Activated naive CD8-positive, alpha-beta T cell treated with anti-CD3 and anti-CD28 coated beads, Interleukin-2, amount 50 U/mL, for 16 hours (primary cell): Measurements from ENCODE around the gene MGLL.

Experiments
- DNase-seq: peaks from one replicate; pipeline ENCODE4 v3.0.0-alpha.2; 2020; ENCODE audit warnings: low read depth, low spot score

Gene MGLL

DNA sequence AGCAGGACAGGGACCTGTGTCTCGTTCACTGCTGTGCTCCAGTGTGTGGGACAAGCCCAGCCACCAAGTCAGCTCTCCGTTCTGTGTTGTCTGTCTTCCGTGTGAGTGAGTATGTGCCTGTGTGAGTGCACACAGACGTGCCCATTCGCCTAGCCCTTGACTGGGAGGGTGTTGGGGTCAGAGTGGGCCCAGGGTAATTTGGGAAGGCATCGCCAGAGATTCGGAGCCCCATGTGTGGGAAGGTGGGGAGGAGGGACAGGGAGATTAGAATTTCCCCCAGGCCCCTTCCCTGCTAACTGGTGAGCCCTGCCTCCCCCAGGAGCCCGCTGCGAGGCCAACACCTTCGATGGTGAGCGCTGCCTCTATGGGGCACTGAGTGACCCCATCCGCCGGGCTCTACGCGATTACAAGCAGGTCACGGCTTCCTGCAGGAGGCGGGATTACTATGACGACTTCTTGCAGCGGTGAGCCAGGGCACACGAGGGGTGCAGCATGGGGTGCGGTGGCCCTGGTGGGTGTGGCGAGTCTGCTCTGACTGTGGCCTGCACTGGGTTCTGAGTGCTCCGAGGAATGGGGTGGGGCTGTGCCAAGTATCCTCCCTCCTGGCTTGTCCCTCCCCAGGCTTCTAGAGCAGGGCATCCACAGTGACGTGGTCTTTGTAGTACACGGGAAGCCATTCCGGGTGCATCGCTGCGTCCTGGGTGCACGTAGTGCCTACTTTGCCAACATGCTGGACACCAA lies 146.5 kb downstream of the MGLL start:
- no peak for DNase-seq

DNA sequence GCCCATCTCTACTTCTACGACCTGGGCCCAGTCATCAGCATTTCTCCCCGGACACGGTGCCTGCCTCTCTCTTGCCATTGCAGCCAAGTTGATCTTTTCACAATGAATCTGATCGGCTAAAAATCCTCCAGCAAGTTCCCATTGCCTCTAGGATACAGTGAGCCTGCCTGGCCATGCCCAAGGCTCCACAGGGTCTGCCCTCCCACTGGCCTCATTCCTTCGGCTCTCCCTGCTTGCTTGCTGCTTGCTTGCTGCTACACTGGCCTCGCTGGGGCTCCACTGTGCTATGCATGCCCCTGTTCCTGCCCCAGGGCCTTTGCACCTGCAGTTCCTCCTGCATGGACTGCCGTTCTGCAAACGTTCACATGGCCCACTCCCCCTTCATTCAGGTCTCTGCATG lies 147.5 kb downstream of the MGLL start:
- DNase-seq: no peak

DNA sequence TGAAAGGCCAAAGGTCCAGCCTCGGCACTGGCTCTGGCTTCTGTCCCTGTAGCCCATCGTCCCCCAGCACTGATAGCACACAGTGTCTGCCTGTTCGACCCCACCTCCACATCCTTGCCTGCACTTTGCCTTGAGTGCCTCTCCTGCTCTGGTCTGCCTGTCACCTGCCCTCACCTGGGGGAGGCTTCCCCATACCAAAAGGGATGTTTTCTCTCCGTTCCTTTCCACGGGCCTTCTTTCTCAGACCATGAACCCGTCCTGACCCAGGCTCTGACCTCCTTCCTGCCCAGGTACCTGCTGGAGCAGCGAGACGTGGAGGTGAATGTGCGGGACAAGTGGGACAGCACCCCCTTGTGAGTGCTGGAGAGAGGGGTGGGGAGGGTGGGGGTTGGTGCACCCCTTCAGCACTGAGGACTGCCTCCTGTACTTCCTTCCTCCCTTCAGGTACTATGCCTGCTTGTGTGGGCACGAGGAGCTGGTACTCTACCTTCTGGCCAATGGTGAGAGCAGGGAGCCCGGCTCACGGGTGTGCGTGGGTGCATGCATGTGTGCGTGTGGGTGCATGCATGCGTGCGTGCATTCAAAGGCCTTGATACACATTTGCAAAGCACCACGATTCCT lies 148.1 kb downstream of the MGLL start:
- DNase-seq: no peak

DNA sequence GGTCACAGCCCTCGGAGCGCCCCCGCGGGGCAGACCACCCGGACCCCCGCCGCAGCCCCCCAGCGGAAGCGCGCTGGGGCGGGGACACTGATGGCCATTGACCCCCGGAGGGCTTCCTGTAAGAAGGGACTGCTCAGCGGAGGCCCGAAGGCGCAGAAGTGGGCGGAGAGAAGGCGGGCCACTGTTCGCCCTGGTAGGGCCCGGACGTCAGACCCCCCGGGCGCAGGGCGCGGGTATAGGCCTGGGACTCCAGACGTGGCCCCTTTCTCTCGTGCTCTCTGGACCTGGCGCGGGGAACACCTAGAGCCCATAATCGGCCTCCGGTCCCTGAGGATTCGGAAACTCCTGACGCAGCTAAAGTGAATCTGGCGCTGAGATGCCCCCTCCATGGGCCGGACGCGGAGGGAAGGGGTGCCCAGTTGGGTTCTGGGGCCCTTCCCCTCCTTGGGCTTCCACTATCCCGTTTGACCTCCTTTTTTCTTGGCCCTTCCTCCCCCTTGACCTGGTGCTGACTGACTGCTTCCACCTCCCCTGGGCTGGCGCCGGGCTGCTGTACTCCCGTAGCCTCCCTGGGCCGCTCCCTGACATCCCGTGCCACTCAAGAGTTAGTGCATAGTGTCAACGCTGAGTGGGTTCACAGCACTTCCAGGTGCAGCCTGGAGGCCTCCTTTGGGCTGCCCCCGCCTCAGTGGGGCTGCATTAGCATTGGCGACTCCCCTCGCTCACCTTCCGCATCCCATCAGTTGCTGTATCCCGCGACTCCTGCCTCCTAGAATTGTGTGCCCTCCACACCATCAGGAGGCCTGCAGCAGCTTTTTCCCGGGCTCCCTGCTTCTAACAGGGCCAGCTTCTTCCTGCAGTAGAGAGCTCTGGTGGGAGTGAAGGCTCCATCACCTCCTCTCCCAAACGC lies 148.9 kb downstream of the MGLL start:
- DNase-seq: no peak

DNA sequence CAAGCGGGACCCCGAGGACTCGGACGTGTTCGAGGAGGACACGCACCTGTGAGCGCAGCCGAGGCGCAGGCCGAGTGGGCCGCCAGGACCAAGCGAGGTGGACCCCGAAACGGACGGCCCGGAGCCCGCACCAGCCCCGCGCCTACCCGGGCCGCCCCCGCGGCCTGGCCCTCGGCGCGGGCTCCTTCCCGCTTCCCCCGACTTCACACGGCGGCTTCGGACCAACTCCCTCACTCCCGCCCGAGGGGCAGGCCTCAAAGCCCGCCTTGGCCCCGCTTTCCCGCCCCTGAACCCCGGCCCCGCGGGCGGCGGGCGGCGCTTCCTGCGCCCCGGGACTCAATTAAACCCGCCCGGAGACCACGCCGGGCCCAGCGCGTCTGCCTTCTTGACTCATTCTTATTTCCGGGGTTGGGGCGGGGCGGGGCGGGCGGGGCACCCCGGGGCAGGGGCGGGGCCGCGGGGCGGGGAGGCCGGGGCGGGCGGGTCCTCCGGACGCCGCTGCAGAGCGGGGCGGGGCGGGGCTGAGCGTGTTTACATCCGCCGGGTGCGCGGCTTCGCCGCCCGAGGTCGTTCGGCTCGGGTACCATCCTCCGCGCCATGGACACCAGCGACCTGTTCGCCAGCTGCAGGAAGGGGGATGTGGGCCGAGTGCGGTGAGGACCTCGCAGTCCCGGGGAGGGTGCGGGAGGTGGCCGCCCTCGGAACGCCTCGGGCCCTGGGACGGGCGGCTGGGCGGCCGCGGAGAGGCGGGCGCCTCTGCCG lies 149.7 kb downstream of the MGLL start, which contains the start of gene ABTB1:
Gene ABTB1, plus strand, starts transcription at position 524 of the 762 bp plus-strand sequence. Its CDS starts 74 bp downstream, at position 598.
- peak; percentile 76 for DNase-seq

DNA sequence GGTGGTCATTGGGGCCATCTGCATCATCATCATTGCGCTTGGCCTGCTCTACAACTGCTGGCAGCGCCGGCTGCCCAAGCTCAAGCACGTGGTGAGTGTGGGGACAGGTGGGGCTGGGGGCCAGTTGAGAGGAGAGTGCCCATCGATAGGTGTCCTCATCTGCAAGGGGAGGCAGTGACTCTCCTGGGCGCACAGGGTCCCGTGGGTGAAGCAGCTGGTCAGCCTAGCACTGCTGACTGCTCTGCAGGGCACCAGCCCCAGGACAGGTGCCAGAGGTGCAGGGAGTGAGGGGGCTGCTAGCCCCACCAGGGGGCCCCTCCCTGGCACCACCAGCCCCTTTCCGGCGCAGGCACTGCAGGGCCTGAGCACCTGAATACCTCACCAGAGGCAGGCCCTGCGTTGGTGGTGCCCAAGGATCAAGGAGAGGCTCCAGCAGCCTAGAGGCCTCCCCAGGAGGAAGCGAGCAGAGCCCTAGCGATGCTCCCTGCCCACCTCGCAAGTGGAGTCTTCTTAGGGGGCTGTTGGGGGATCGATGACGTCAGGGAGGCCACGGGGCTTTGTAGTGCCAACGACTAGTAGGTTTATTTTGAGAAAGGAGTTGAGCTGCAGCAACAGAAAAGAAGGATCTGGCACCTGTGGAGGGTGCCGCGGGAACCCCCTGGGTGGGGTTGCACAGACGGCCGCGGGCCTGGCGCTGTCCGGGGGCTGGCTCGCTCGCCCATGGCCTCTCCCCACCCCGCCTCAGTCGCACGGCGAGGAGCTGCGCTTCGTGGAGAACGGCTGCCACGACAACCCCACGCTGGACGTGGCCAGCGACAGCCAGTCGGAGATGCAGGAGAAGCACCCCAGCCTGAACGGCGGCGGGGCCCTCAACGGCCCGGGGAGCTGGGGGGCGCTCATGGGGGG lies 150.5 kb downstream of the MGLL start:
- DNase-seq: no peak

DNA sequence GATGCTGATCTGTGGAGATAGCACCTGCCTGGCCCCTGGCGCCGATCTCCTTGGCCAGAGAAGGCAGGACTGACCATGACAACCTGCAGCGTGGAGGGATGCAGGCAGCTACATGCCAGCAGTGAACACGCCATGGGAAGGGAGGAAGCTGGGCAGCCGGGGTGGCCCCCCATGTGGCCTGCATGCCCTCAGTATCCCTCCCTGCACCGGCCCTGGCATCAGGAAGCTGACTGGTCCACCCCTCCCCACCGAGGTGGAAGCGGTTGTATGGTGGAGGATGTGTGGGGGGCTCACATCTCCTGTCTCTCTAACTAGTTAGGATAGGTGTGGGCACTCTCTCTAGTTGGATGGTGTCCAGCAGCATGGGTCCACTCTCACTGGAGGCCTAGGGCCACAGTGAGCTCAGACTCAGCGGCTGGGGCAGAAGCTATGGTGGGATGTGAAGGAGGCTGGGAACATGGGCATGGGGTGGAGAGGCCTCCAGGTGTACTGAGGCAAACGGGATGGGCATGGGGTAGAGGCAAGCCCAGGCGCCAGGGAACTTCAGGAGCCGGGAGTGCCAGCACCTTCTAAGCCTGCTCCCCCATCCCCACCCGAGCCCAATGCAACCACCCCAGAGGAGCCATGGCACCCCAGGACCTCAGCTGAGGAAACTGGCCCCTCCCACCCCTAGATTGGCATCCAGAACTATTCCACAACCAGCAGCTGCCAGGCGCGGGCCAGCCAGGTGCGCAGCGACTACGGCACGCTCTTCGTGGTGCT lies 151.4 kb downstream of the MGLL start:
- no peak for DNase-seq

DNA sequence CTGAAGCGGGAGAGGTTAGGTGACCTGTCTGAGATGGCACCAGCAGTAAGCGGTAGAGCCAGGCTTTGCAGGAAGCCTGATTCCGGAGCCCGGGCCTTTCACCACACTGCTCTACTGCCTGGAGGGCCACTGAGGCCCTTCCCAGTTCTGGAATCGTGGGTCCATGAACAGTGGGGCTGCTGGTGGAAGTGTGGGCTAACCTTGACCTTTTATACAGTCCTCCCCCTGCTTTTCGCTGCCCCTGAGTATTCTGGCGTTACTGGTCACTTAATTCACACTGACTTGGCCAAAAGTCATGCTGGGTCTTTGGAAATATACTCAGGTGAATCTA lies 152.1 kb downstream of the MGLL start:
- no peak for DNase-seq

DNA sequence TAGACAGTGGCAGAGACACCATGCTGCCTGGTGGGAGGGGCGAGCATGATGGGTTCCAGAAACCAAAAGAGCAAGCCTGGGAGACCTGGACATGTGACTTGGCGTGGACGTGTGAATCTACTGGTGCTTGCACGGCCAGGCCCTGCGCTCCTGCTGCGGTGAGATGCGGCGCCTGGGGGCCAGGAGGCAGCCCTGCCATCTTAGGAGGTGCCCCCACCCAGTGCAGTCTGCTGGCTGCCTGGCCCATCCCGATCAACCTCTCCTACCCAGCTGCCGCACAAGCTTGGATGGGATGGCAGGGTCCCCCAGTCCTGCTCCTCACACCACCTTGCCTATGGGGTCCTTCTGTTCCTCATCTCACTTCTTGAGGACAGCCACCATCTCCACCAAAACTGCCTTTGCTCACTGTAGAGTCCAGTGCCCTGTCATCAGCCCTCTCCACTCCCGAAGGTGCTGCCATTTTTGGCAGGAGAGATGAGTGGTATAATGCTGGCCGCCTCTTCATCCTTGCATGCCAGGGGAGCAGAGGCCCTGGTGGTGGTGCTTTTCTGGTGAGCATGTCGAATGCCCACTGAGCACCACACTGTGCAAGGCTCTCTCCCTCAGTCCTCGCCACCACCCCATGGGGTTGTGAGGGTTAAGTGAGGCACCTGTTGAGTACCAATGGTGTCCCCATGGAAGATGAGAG lies 152.6 kb downstream of the MGLL start:
- DNase-seq: no peak

DNA sequence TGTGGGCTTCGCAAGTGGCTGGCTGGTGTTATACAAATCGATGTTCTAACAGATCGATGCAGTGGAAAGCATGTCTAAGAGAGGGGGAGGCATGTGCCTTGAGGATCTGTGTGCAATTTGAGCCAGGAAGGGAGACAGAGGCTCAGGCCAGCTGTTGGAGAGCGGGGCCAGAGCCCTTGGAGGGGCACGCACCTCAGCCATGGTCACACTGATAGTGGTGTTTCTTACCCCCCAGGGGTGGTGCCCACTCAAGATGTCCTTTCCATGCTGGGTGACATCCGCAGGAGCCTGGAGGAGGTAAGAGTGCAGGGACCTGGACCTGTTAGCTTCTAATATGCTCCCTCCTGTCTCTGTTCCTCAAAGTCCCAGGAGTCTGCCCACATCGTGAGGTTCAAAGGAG lies 153.4 kb downstream of the MGLL start:
- DNase-seq: no peak

DNA sequence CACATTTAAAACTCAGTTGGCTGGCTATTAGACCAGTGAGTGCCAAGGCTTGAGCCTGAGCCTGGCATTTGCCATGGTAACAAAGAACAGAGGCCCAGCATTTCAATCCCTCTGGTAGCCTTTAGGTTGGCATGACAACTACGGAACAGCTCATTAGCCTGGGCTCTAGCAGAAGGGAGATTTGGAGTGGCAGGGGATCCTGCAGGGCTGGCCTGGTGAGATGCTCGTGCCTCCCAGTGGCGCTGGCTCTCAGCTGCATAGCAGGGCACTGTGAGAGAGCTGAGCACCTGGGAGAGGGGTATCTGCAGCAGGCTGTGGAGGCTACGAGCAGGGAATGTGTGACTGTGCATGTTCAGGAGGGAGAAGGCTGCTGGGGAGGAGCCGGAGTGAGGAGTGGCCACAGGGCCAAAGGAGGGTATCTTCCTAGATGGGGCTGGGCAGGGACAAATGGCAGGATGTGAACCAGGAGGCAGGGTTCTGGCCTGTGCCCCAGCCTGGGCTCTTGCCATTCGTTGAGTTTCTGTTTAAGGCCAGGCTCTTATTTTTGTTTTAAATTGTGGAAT lies 155.1 kb downstream of the MGLL start:
- DNase-seq: no peak

DNA sequence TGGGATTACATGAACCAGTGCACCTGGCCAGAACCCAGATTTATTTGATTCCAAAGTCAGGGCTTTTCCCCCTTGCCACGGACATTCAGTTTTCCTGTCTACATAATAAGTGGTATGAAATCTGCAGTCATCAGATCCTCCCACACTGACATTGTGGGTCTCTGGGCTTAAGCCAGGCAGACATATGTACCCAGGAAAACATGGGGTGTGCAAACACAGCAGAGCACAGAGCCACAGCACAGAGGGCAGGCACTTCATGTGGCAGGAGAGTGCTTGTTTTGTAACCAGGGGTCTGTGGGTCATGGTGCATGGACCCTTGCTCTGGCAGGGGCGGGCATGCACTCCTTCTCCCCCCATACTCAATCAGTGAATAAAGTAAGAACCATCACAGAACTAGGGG lies 155.6 kb downstream of the MGLL start:
- DNase-seq: no peak

DNA sequence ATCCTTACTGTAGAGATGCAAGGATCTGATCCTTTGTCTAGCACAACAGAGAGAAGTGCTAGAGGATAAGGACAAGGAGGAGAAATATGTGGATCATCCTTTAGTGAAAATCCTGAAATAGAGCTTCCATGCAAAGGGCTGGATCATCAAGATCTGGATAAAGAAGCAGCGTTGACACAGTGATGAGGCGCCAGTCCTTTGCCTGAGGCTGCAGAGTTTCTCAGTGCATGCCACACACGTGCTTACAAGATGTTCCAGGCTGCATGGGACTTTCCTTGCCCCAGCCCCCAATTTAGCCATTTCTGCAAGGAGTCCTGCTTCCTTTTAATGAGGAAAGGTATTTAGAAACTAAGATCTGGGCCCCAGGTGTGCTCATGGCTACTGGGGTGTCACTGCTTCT lies 156.7 kb downstream of the MGLL start:
- no peak for DNase-seq

DNA sequence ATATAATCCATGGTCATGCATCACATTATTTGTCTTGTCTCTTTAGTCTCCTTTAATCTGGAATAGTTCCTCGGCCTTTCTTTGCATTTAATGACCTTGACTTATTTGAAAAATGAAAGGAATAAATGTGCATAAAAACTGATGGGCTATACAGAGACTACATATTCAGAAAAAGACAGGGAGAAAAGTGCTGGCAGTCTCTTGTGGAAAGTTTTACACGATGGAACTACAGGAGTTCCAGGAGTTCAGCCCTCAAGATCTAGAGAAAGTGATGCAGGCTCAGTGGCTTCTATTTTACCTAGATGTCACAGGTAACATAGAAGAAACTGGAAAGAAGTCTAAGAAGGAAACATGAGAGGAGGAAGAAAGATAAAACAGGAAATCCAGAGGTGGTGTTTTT lies 157.2 kb downstream of the MGLL start:
- DNase-seq: no peak

DNA sequence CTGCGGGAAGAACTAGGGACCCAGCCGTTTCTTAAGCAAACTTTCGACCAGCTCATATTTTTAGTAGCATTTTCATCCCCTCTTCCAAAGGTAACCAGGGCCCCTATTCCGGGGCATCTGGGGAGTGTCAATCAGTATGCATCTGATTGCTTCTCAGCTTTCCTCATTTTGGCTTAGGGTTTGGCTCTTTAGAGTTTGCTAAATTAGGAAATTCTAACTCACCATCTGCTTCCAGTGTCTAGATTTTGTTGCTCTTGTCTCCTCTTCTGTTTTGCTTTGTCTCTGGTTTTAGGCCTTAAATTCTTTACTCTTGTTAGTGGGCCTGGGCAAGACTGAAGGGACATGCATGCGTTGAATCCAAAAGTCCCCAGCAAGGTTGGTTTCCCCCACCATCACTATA lies 159.2 kb downstream of the MGLL start:
- DNase-seq: no peak

DNA sequence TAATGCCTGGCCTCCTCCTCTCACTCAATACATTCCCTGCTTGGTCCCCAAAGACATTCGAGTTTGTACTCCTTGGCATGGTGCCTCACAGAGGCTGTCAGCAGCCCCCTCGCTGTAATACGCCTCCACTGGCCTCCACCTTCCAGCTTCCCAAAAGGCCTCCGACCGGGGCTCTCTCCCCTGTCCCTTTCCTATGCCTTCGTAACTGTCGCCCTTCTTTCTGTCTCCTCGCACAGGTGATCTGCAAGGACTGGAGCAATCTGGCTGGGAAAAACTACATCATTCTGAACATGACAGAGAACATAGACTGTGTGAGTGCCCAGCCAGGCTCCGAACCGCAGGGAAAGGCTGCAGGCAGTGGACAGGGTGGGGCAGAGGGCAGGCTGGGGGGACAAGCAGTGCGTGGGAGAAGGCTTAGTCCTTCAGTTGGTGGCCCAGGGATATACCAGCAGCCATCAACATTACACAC lies 160.3 kb downstream of the MGLL start:
- DNase-seq: no peak

DNA sequence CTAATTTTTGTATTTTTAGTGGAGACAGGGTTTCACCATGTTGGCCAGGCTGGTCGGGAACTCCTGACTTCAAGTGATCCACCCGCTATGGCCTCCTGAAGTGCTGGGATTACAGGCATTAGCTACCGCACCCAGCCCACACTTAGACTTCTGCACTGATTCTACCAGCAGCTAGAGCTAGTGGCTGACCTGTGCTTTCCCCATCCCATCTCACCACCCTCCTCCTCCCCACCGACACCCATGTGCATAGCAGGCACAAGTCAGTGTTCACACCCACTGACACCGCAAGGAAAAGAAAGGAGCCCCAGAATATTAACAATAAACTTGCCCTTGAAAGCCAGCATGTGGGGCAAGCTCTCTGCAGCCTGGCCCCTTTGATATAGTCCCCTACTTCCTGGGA lies 160.7 kb downstream of the MGLL start:
- no peak for DNase-seq

DNA sequence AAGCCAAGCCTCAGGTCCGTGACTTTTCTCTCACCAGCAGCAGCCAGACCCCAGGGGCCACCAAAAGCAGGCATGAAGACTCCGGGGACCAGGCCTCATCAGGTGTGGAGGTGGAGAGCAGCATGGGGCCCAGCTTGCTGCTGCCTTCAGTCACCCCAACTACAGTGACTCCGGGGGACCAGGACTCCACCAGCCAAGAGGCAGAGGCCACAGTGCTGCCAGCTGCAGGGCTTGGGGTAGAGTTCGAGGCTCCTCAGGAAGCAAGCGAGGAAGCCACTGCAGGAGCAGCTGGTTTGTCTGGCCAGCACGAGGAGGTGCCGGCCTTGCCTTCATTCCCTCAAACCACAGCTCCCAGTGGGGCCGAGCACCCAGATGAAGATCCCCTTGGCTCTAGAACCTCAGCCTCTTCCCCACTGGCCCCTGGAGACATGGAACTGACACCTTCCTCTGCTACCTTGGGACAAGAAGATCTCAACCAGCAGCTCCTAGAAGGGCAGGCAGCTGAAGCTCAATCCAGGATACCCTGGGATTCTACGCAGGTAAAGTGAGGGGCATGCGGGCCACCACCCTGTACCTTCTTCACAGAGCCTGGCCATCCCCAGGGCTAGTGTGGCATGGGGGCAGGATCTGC lies 161.6 kb downstream of the MGLL start:
- no peak for DNase-seq

DNA sequence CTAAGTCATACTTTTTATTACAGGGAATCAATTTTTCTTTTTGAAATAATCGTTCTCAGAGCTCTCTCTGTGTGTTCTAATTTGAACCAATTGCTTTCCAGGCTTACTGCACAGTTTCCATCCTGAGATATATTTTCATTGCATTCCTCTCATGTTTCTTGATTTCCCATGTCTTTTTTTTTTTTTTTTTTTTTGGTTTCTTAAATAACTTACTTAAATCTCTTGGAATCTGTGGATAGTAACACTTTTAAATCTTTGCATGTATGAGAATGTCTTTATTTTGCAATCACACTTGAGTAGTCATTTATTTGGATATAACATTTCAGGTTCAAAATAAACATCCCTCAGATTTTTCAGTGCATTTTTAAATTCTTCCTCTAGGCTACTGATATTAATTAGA lies 164.1 kb downstream of the MGLL start:
- DNase-seq: no peak
